GM19397 (cell line): Measurements from ENCODE around the gene PITPNM3.

Experiments used
- ATAC-seq: cut with Tn5 transposase; IDR thresholded peaks from one replicate; pipeline ENCODE4 v1.9.1; 2021; ENCODE audit warnings: mild to moderate bottlenecking, moderate library complexity; ENCODE audit not compliant: unreplicated experiment

The PITPNM3 gene

GRCh38 chr17:6422654-6423241, 133.6 kb downstream of the PITPNM3 start:
- no peak for ATAC-seq

- no peak for ATAC-seq
Measured at GRCh38 chr17:6421700-6422604, 134.4 kb downstream of the PITPNM3 start.

- ATAC-seq: no peak
Measured at GRCh38 chr17:6420173-6420641, 136.1 kb downstream of the PITPNM3 start.

- no peak for ATAC-seq
Measured at GRCh38 chr17:6415616-6416015, 140.7 kb downstream of the PITPNM3 start.

- ATAC-seq: no peak
Measured at GRCh38 chr17:6413065-6413464, 143.3 kb downstream of the PITPNM3 start.

- no peak for ATAC-seq
Measured at GRCh38 chr17:6408735-6409134, 147.6 kb downstream of the PITPNM3 start.

- no peak for ATAC-seq
Measured at GRCh38 chr17:6408276-6408675, 148.1 kb downstream of the PITPNM3 start.

GRCh38 chr17:6402258-6402657, 154.1 kb downstream of the PITPNM3 start:
- ATAC-seq: no peak
